ENCODE measurements around the gene ZNF146. TPM values are rescaled to one million over a fixed set of nuclear protein-coding genes. Genes with fewer than 3 reads are reported as not detected.

Gene ZNF146
- total and polyA plus RNA-seq, 2 of the 8 experiments (the other 6 are each of a cell fraction or from before 2014, with no cell fraction given) = 27.0 to 161 TPM

DNA sequence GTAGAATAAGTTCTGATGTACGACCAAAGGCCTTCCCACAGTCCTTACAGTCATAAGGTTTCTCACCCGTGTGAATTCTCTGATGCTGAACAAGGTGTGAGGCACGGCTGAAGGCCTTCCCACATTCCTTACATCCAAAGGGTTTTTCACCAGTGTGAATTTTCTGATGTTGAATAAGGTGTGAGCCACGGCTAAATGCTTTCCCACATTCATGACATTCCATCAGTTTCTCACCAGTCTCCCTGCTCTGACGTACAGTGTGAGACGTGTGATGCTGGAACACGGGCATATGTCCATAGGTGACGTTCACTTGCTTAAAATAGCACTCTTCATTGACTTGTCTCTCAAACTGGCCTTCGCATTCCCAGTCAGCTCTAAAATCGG, 31.7 kb upstream of the ZNF146 start:
- Histone ChIP-seq H3K4me1 (replicated peaks in 1 of 4; ENCODE audit: control insufficient read depth in 3 of 4, insufficient read depth in 4 of 4, low read length in 3 of 4) (peaks cover 0 to 9% (median 5%) of the 10 kb centered on the region in 4 experiments; a peak in 3 of 7 replicates), H3K4me3 (ENCODE audit: extremely low read depth in 1 of 4, insufficient read depth in 2 of 4, low read depth in 3 of 4, low read length in 4 of 4) (no peak overlapping the region), H2BK120ac (replicated peaks; ENCODE audit: low read depth, low read length) (no peak overlapping the region), H2AK5ac (ENCODE audit: low read depth, low read length) (no peak overlapping the region; the same call in 1 of the 2 replicates), H3K4me2 (ENCODE audit: insufficient read depth in 1 of 2, low read depth in 2 of 2, low read length in 2 of 2) (peak overlapping the region in 1 of 2 experiments; percentile 27; a peak in 1 of 4 replicates), H3K27me3 (replicated peaks in 1 of 4; ENCODE audit: control insufficient read depth in 3 of 4, extremely low read depth in 1 of 4, insufficient read depth in 3 of 4, low read length in 3 of 4) (no peaks in the 10 kb centered on the region), H3K9ac (replicated peaks in 1 of 4; ENCODE audit: extremely low read depth in 1 of 4, low read depth in 3 of 4, low read length in 3 of 4) (no peak overlapping the region), H3K23me2 (ENCODE audit: low read depth, low read length) (no peaks in the 10 kb centered on the region), H2BK20ac (ENCODE audit: low read length) (no peak overlapping the region), H2BK15ac (ENCODE audit: low read length) (no peak overlapping the region), H3K23ac (ENCODE audit: insufficient read length) (no peak overlapping the region), H4K5ac (ENCODE audit: insufficient read length, low read depth, low read length) (no peak overlapping the region), H3K9me3 (ENCODE audit: insufficient read depth in 2 of 2, low read depth in 1 of 2, low read length in 1 of 2) (no peaks in the 10 kb centered on the region), H4K8ac (ENCODE audit: extremely low read depth, insufficient read depth, low read length) (no peak overlapping the region), H2AFZ (ENCODE audit: low read length) (no peak overlapping the region), H3K14ac (ENCODE audit: insufficient read length) (no peak overlapping the region), H3K4ac (replicated peaks; ENCODE audit: insufficient read length, low read depth, low read length) (no peak overlapping the region), H3K18ac (ENCODE audit: extremely low read depth, low read length) (no peak overlapping the region), H3K79me1 (ENCODE audit: low read depth, low read length) (no peaks in the 10 kb centered on the region), H4K20me1 (replicated peaks in 1 of 2; ENCODE audit: control insufficient read depth in 1 of 2, insufficient read depth in 2 of 2, low read length in 2 of 2) (no peaks in the 10 kb centered on the region), H3K36me3 (ENCODE audit: control insufficient read depth in 2 of 4, insufficient read depth in 4 of 4, low read length in 3 of 4) (no peaks in the 10 kb centered on the region), H2BK12ac (ENCODE audit: low read depth, low read length) (peak overlapping the region; percentile 41; the same call in 1 of the 2 replicates), H3K79me2 (ENCODE audit: control insufficient read depth in 1 of 2, insufficient read depth in 2 of 2, low read length in 2 of 2) (no peaks in the 10 kb centered on the region), H2BK5ac (ENCODE audit: low read depth, low read length) (no peak overlapping the region; the same call in 1 of the 2 replicates), H3K56ac (replicated peaks; ENCODE audit: insufficient read length, low read depth, low read length) (no peak overlapping the region), H3K27ac (ENCODE audit: low read depth, low read length) (no peak overlapping the region), H4K91ac (replicated peaks; ENCODE audit: insufficient read length, low read length) (no peak overlapping the region)
- DNase-seq (ENCODE audit: low read depth in 1 of 2, low spot score in 2 of 2) (no peak), FAIRE-seq (no peak)
- no peak for TF ChIP-seq FOSL1 (IDR thresholded peaks at IDR 0.05; ENCODE audit: insufficient read depth, low read depth, low read length)
- peak; percentile 43; the same call in 1 of the 2 replicates for TF ChIP-seq TEAD4 (IDR thresholded peaks at IDR 0.05; ENCODE audit: low read depth, low read length)
- CTCF ChIA-PET (ENCODE audit: partially characterized antibody) = interaction anchor here (2.0 kb wide), 1 partner anchor 10 kb away, joined by 7 read pairs; no protein-coding TSS in a partner anchor
- POLR2A ChIA-PET (ENCODE audit: partially characterized antibody) = interaction anchor here (0.8 to 1.3 kb wide), 5 partner anchors 9 to 58 kb away, joined by 3 to 4 read pairs (median 3); partner anchors contain the start of gene CAPNS1
- 86% methylated on average over 10 of the region's 10 CpGs; no CpG with 5 or more reads in 1 of the 2 experiments for WGBS, 2 experiments (ENCODE audit: extremely low coverage in 1 of 2, insufficient coverage in 1 of 2, insufficient read length in 1 of 2, insufficient replicate concordance in 2 of 2, low coverage in 1 of 2, low lambda C conversion rate in 2 of 2, missing lambda C conversion rate in 1 of 2)
